HG02798 (cell line): ENCODE measurements around the gene MCF2L2.
"Not testable (repeated sequence)": the region's sequence is repeated elsewhere in the genome, so short reads cannot be mapped to it uniquely, and the experiment has no call there.

ENCODE experiments used
- ATAC-seq: cut with Tn5 transposase; IDR thresholded peaks from one replicate; pipeline ENCODE4 v1.9.1; 2021; ENCODE audit warnings: mild to moderate bottlenecking; ENCODE audit not compliant: unreplicated experiment, poor library complexity

Gene MCF2L2

DNA sequence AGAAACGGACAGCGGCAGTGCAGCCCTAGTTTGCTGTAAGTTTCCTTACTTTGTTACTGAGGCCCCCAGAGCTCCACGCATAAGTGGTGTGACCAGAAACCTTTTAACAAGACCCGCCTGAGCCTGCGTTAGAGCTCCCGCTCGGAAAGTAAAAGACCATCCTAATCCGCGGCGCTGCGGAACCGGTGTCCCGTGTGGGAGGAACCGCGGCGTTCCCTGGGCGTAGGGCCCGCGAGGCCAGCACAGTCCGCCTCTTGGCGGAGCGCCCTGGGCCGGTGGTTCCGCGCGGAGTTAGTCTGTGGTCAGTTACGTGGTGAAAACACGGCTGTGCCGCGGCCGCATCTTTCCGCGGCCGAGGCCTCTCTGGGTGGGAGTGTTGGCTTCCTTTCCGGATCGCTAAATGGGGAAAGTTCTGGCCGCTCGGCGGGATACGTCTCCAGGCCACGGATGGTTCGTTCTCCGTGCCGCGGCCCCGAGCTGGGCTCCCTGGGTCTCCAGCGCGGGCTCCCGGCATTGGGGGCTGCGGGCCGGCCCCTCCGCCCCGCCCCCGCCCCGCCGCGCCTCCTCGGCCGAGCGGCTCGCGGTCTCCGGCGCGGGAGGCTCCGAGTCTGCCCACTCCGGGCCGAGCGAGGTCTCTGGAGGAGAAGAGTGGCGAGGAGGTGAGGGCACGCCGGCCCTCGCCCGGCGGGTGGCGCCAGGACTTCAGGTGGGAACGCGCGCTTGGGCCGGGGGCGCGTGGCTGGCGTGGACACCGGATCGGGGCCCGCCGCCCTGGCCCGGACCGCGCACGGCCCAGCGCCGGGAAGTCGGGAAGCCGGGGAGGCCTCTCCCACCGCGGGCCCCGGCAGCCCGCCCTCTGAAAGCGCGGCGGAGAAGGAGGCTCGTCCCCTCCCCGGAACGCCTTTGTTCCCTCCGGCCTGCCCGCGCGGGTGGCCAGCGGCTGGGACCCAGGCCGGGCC, 174.6 kb downstream of the MCF2L2 start:
- no peak for ATAC-seq

DNA sequence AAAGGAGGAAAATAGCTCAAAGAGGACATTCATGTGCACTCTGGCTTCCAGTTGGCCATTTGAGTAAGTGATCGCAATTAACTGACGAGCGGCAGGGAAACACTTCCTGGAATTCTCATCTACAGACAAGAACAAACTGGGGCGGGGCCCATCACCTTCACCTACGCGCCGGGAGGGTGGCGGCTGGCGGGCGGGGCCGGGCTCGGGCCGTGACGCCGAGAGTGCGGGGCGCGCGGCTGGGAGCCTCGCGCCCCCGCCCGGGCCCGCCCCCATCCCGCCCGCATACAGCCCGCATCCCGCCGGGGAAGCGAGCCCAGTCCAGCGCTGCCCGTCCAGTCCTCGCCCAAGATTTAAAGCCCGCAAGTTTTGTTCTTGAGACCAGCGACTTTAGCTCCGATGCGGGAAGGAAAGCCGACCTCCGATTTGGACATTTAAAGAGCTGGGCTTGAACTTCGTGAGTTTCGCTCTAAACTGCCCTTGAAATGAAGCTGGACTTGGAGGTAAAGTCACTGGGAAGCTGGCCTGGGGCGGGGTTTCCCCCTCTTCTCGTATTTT, 175.4 kb downstream of the MCF2L2 start, which contains the start of gene B3GNT5:
Gene B3GNT5, plus strand, starts transcription at position 281 of the 555 bp plus-strand sequence. CDS start 16,546 bp downstream, outside the sequence.
- ATAC-seq = no peak

DNA sequence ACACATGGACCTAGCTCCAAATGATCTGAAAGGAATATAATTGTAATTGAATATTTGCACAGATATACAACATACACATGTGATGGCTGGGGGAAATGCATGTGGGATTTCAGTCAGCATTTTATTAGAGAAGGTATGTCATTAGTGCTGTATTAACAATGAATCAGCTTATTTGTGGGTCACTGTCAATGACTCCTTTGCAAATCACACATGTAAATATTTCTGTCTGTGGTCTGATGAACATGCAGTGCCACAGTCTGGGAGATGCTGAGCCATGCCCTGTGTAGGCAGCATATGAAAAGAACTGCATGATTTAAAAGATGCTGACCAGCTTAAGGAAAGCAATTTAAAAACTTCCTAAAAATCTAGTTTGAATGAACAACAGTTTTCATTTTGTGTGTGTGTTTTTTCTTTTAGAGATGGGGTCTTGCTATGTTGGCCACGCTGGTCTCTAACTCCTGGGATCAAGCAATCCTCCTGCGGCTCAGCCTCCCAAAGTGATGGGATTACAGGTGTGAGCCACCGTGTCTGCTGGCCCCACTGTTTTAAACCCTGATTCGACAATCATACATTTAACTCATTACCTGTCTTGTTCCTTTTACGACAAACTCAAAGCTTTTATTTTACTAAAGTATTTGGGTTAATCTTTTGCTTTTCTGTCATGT, 176.2 kb downstream of the MCF2L2 start:
- no peak for ATAC-seq

DNA sequence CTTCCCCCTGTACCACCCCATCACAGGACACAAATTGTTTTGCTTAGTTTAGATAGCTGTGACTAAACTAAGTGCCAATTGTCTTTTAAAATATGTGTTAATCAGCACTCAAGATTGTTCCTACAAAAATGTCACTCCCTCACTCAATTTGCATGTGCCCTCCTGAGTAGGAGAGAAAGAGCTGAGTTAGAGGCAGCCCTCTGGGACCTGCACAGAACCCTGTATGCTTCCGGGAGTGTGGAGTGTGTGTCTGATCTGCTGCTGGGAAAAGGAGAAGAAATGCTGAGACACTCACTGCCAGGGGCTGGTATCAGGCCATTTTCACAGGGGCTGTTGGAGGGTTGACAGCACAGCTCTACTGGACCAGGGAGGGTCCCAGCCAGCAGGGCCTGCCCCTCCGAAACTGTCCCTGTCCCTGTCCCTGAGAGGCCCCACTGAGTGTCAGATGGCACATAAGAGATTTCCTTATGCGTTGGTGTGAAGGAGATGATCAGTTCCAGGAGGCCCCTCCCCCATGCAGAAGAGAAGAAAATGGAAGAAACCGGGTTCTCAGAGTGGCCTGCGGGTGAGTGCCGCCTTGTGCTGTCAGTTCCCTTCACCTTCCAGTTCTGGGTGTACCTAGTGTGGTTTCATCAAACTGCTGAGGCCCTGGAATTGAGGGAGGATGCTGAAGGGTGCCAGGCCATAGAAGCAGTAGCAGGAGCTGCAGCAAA, 179.3 kb downstream of the MCF2L2 start:
- ATAC-seq = no peak

DNA sequence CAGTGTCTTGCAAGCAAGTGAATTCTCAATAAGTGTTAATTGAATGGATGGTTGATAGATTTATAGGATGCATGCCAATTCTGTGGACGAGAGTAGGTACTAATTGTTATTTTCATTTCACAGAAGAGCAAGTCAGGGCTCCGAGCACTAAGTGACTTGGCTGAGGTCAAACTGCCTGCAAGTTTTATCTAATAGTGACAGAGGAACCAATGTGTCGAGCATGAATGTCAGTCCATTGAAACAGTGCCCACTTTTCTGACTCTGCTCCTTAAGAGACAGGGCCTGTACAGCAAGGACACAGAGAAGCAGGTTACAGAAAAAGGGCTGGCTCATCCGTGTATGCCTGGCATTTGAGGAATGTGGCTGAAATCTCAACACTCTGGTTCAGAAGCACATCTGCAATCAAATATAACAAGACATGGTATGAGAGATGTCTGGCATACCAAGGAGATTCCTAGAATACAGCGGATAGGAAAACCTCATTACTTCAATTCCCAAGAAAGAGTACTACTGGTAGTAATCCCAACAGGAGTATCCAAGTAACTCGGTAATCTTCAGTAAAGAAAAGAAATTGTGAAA, 181.3 kb downstream of the MCF2L2 start:
- no peak for ATAC-seq

DNA sequence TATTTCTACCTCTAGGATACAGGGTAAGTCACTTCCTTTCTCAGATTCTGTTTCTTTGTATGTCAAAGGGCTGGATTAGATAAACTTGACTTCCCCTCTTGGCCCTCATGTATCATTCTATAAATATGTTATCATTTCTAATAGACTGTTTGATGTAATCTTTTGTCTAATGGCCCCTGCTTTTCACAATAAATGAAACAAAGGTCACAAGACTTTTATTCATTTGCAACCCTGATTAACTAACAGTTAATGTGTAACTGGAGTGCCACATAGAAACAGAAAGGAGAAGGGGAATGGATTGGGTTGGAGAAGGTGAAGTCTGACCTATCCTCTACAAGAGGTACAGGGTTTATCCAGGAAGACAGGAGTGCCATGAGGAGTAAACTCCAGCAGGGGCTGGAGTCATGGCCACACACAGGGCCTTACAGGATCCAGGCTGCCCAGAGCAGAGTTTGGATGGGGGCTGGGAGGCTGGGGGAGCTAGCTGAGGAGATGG, 183.4 kb downstream of the MCF2L2 start:
- no peak for ATAC-seq

DNA sequence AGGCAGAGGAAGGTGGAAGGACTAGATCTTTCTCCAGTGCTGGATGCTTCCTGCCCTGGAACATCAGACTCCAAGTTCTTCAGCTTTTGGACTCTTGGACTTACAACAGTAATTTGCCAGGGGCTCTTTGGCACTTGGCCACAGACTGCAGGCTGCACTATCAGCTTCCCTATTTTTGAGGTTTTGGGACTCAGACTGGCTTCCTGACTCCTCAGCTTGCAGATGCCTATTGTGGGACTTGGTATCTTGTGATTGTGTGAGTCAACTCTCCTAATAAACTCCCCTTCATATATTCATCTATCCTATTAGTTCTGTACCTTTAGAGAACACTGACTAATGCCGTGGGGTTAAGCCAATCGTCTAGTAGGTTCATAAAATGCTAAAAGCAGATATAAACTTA, 184.2 kb downstream of the MCF2L2 start:
- no peak for ATAC-seq

DNA sequence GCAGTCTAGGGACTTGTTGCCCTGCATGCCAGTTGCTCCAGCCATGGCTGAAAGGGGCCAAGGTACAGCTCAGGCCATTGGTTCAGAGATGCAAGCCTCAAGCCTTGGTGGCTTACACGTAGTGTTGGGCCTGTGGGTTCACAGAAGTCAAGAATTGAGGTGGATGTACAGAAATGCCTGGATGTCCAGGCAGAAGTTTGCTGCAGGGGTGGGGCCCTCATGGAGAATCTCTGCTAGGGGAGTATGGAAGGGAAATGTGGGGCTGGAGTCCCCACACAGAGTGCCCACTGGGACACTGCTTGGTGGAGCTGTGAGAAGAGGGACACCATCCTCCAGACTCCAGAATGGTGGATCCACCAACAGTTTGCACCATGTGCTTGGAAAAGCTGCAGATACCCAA, 186.0 kb downstream of the MCF2L2 start:
- ATAC-seq = no peak

DNA sequence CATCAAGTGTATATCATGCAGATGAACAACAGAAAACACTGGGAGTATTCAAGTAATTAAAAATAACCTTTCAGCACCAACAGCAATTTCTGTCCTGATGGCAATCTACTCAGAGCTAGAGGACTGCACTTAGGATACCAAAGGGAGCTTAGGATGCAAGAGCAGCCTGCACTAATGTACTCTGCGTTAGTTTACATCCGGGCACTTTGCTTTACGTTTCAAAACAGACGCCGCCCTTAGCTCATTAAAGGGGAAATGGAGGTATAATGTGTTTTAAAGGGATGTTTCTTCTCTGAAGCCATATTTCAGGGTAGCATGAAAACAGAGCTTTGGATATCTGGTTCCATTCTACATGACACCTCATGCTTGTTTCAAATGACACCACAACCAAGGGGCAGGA, 189.4 kb downstream of the MCF2L2 start:
- ATAC-seq = no peak

DNA sequence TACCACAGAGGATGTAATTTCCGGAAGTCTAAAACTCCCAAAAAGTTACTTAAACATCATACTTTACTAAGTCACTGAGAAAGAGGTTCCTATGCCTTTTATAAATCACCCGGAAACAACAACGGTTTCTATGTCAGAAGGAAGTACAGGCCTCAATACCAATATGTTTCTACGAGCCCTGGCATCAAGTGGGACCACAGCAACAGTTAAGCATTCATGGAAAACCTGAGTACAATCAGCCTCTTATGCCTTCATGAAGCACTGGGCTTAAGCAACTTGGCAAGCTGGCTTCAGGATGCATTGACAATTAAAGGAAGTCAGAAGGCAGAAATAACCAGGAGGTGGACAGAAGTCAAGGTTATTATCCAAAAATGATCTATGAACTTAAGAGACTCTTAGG, 194.5 kb downstream of the MCF2L2 start:
- no peak for ATAC-seq

DNA sequence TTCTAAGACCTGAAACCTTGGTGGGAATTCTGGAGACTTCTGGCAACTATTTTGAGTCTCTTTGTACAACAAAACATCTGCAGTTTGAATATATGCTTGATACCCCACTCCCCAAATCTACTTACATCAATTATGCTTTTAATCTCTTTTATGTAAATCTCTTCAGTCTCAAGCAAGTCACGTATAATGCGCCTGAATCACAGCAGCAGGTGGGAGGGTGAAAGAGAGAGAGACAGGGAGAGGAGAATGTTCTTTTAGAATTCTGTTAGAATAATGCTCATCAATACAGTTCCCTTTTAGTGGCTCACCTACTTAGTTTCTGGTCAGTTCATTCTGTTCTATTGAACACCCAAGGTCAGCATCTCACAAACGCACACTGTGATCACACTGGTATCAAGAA, 197.6 kb downstream of the MCF2L2 start:
- ATAC-seq = no peak

DNA sequence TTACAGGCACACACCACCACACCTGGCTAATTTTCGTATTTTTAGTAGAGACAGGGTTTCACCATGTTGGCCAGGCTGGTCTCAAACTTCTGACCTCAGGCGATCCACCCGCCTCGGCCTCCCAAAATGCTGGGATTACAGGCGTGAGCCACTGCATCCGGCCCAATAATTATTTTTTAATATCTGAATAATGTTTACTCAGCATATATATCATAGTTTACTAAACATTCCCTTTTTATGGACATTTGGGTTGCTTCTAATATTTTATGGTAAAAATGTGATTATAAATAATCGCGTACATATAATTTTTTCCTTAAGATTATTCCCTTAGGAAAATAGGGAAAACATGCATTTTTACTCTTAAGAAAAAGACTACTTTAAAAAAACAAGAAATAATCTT, 198.2 kb downstream of the MCF2L2 start:
- ATAC-seq = not testable (repeated sequence)

DNA sequence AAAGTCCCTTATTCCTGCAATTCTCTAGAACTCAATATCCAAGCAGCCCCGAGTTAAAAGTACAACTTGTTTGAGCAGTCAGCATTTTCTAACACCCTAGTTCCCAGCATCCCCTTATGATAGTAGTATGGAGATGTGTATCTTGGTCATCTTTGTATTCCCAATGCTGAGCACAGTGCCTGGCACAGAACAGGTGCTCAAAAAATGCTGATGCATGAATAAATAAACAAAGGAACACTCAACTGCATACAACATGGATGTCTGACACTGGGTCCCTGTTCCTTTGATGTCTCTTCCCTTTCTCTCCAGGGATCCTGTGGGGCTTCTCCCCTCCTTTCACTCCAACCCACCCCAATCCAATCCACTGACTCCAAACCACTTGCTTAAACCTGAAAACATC, 199.2 kb downstream of the MCF2L2 start:
- no peak for ATAC-seq

DNA sequence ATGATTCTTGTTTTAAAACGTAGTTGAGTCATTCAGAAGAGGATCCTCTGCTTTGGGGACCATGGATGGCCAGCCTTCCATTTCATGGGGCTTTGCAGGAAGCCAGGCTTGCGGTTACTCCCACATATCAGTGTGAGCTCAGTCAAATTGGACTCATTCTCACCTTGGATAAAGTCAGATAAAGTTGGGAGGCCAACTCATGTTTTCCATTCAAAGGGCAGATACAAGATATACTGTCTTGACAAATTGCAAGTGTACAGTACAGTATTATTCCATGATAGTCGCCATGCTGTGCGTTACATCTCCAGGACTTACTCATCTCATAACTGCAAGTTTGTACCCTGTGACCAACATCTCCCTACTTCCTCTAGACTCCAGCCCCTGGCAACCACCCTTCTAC, 200.8 kb downstream of the MCF2L2 start:
- ATAC-seq = no peak

DNA sequence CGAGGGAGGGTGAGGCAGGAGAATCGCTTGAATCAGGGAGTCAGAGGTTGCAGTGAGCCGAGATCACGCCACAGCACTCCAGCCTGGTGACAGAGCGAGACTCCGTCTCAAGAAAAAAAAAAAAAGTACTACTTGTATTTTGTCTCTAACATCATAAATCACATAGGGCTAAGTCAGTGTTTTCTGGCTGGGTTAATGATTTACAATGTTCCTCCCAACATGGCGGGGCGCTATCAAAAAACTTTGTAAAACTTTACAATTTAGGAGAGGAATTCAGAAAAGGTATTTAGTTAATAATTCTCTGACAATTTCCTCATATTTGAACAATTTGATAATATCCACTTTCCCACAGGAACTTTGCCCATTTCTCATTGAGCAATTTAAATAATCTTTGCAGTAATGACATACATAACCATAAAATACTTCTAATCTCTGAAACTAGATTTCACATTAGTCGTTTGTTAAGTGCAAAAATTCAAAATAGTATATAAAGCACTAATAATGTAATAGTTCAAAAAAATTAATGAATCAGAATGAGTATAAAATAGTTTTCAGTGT, 202.0 kb downstream of the MCF2L2 start:
- no peak for ATAC-seq

DNA sequence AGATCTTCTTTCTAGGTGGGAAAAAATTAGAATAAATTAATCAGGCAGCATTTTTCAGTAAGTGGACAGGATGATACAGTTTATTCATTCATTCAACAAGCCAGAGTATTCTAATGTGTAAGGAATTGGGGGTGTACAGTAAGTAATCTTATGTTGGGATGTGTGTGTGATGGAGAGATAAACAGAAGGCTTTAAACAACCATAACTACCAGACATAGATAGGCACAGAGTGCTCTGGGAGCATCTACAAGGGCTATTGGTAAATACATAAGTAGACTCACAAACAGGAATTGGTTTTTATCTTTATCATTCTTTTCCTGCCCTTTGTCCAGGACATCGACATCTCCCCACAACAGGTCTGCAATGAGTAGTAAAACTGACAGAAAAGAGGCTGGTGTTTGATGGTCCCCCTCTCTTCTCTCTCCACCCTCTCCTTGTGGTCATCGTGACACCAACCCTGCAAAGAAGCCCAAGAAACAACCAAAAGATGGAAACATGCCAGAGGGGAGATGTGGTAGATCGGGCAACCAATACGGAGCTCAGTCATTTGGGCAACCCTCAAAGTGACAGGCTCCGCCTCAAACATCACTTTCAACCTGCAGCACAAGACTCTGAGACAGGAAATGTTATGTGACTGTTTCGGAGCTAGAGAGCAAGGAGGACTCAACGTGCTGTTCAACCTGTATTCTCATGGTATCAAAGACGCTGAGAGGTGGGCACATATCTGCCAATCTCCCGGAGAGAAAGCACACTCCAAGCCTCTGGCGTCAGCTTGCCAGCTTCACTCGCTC, 204.0 kb downstream of the MCF2L2 start:
- ATAC-seq = no peak

DNA sequence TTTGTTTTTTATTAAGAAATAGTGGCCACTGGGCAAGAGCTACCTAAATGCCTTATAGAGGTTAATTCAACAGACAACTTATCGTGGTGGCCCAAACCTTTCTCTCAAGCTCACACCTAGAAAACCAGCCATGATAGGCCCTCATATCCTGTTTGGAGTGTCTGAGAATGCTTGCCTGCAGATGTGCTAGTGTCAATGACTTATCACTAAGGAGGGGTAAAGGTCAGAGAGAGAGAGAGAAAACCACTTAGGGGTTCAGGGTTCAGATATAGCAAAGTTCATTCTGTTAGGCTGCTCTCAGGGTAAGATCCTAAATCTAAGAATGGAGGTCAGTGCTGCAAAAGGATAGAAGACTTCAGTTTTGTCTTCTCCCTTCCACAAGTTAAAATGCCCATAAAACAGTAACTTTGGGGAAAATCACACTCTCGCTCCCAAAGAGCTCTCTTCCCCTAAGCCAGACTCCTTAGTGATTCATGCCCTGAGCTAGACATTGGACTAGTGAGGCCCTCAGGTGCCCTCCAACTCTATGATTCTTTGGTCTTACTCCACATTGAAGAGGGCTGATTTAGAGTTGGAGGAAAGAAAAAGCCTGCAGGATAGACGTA, 205.7 kb downstream of the MCF2L2 start:
- no peak for ATAC-seq

DNA sequence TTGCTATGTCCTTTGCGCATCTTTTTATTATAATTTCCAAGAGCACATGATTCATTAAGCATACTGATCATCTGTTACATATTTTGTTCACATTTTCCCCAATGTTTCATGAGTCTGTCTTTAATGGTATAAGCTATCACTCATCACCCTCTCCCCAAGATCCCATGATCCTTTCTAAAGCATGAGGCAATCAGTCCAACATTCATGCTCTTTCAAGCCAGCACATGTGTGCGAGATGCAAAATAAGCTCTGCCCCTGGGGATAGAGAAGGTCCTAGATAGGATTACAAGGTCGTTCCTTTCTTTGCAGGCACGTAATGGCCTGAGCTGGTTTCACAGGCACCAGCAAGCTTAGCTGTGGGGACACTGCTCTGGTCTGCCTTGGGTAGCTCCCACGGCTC, 207.6 kb downstream of the MCF2L2 start:
- no peak for ATAC-seq

DNA sequence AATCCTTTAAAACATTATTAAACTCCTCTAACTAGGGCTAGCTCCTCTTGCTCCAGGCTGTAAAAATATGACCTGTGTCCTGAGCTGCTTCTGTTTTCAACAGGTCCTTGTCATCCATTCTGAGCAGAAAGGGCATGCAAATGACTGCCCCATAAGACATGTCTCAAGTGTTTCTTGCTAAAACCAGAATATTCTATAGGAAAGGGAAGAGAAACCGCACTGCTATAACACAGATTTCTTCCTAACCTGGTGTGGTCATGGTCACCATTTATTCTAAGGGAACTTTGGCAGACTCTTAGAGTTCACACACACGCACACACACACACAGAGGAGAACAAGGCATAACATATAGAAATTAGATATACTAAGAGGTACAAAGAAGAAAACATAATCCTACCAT, 209.6 kb downstream of the MCF2L2 start:
- no peak for ATAC-seq
